ENCODE measurements around the gene MTUS2. TPM values are rescaled to one million over a fixed set of nuclear protein-coding genes. Genes with fewer than 3 reads are reported as not detected.

MTUS2 gene
- total RNA-seq, 1 experiment from 2014 or later = 0.35 TPM

DNA sequence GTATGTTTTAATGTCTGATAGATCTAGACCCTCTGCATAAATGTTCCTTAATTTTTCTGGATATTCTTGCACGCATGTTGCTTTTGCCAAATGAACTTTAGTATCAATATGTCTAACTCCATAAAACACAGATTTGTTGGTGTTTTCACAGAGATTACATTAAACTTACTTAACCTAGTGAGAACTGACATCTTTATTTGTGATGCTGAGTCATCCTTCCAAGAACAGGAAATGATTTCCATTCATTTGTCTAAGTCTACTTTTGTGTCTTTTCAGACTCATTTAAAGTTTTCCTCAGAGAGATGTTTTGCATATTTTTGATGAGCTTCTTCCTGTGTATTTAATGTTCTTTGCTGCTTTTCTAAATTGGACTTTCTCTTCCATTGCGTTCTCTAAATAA lies 591.3 kb downstream of the MTUS2 start:
- Histone ChIP-seq H2BK12ac (ENCODE audit: insufficient read length, low read depth, low read length) (no peak overlapping the region), H3K4me2 (ENCODE audit: insufficient read depth, insufficient read length, low read length) (no peak overlapping the region), H2BK5ac (ENCODE audit: insufficient read length, low read length) (no peak overlapping the region), H3K4me1 (ENCODE audit: insufficient read depth, low read length) (no peaks in the 10 kb centered on the region), H3K23me2 (ENCODE audit: insufficient read length, low read depth, low read length, poor library complexity, severe bottlenecking) (no peaks in the 10 kb centered on the region), H3K27me3 (ENCODE audit: insufficient read depth, low read length) (no peaks in the 10 kb centered on the region), H4K20me1 (ENCODE audit: control insufficient read depth, insufficient read depth, insufficient read length) (no peaks in the 10 kb centered on the region), H2AFZ (ENCODE audit: low read length) (no peak overlapping the region), H4K5ac (ENCODE audit: insufficient read length, low read depth, low read length) (no peak overlapping the region), H2BK15ac (ENCODE audit: low read depth, low read length) (no peak overlapping the region), H3K23ac (ENCODE audit: insufficient read length, low read depth, low read length) (no peak overlapping the region), H2BK20ac (ENCODE audit: low read depth, low read length, poor library complexity, severe bottlenecking) (no peak overlapping the region), H3T11ph (ENCODE audit: low read length) (no peak overlapping the region), H3K4ac (ENCODE audit: low read depth, low read length) (no peak overlapping the region), H3K79me1 (ENCODE audit: insufficient read depth, low read depth, low read length, poor library complexity, severe bottlenecking) (no peaks in the 10 kb centered on the region), H3K9ac (ENCODE audit: extremely low read depth, insufficient read length, low read length) (no peak overlapping the region), H3K18ac (ENCODE audit: insufficient read length, low read depth, low read length) (no peak overlapping the region), H2BK120ac (ENCODE audit: low read depth, low read length, poor library complexity, severe bottlenecking) (no peak overlapping the region), H3K14ac (ENCODE audit: insufficient read depth, low read length) (no peak overlapping the region), H3K9me3 (ENCODE audit: control insufficient read depth, low read depth, low read length) (no peaks in the 10 kb centered on the region), H3K79me2 (ENCODE audit: insufficient read depth, low read length) (no peaks in the 10 kb centered on the region), H3K27ac (ENCODE audit: insufficient read length, low read depth, low read length) (no peak overlapping the region), H4K91ac (ENCODE audit: insufficient read length, low read depth, low read length) (no peak overlapping the region), H4K8ac (replicated peaks; ENCODE audit: insufficient read length, low read depth, low read length) (no peak overlapping the region), H3K56ac (ENCODE audit: insufficient read length, low read depth, low read length) (no peak overlapping the region), H2AK5ac (ENCODE audit: insufficient read length, low read length) (no peak overlapping the region)
- Mint-ChIP-seq H3K36me3 (ENCODE audit: insufficient read depth in 1 of 3, low read depth in 3 of 3) (peaks cover 0 to 11% (median 5%) of the 10 kb centered on the region in 3 experiments; a peak in 4 of 7 replicates), H3K27me3 (ENCODE audit: low read depth) (no peaks in the 10 kb centered on the region), H3K9me3 (peaks cover 10 to 15% of the 10 kb centered on the region in 2 experiments; a peak in 4 of 5 replicates), H3K27ac (no peak overlapping the region), H3K4me1 (peaks cover under 1 to 2% of the 10 kb centered on the region in 2 experiments; a peak in 2 of 4 replicates), H3K4me3 (no peak overlapping the region)
- WGBS (ENCODE audit: extremely low coverage, insufficient read length, low lambda C conversion rate) = no CpG with 5 or more reads among the region's 2 CpGs
- DNase-seq = no peak
- TF ChIP-seq, protein P1, sequence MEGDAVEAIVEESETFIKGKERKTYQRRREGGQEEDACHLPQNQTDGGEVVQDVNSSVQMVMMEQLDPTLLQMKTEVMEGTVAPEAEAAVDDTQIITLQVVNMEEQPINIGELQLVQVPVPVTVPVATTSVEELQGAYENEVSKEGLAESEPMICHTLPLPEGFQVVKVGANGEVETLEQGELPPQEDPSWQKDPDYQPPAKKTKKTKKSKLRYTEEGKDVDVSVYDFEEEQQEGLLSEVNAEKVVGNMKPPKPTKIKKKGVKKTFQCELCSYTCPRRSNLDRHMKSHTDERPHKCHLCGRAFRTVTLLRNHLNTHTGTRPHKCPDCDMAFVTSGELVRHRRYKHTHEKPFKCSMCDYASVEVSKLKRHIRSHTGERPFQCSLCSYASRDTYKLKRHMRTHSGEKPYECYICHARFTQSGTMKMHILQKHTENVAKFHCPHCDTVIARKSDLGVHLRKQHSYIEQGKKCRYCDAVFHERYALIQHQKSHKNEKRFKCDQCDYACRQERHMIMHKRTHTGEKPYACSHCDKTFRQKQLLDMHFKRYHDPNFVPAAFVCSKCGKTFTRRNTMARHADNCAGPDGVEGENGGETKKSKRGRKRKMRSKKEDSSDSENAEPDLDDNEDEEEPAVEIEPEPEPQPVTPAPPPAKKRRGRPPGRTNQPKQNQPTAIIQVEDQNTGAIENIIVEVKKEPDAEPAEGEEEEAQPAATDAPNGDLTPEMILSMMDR (conservative IDR thresholded peaks at IDR 0.05) = no peak

Data from H9 (cell line).